Measurements from ENCODE around the gene AGBL4.

GRCh38 chr1:48523558-48523957 is 1500.2 kb downstream of the AGBL4 start:
- TF ChIP-seq CTCF (IDR thresholded peaks at IDR 0.05 in 2 of 3, conservative IDR thresholded peaks at IDR 0.05 in 1 of 3; ENCODE audit: borderline replicate concordance in 1 of 3, insufficient read depth in 1 of 3, low read depth in 2 of 3, low read length in 2 of 3): no peak
- TF ChIP-seq TCF7L2 (IDR thresholded peaks at IDR 0.05; ENCODE audit: borderline replicate concordance, extremely low read depth, insufficient read depth, insufficient read length): no peak
- no peak for TF ChIP-seq ELF1 (IDR thresholded peaks at IDR 0.05; ENCODE audit: borderline replicate concordance, low read depth)
- no peak for TF ChIP-seq SIN3A (IDR thresholded peaks at IDR 0.05; ENCODE audit: low read depth)
- no peak for TF ChIP-seq ZNF274 (IDR thresholded peaks at IDR 0.05; ENCODE audit: low read depth, low read length)
- no peak for TF ChIP-seq REST (IDR thresholded peaks at IDR 0.05; ENCODE audit: low read depth)
- TF ChIP-seq EZH2 (IDR thresholded peaks at IDR 0.05): no peak
- no peak for TF ChIP-seq POLR2AphosphoS5 (IDR thresholded peaks at IDR 0.05; ENCODE audit: low read depth, low read length)
- TF ChIP-seq POLR2A (IDR thresholded peaks at IDR 0.05; ENCODE audit: borderline replicate concordance, extremely low read depth, insufficient read depth, insufficient read length): no peak
- no peak for TF ChIP-seq MAX (IDR thresholded peaks at IDR 0.05)
- TF ChIP-seq CEBPB (IDR thresholded peaks at IDR 0.05; ENCODE audit: low read depth): no peak
- TF ChIP-seq JUND (IDR thresholded peaks at IDR 0.05): no peak
- TF ChIP-seq SP1 (IDR thresholded peaks at IDR 0.05; ENCODE audit: low read depth): no peak

All from HCT116 (cell line).